ENCODE data around the gene CHCHD3. TPM values are rescaled to one million over a fixed set of nuclear protein-coding genes. Genes with fewer than 3 reads are reported as not detected.

The CHCHD3 gene
- total and polyA plus RNA-seq, 4 donors, result 29.1 to 50.3 (median 36.0) TPM

DNA sequence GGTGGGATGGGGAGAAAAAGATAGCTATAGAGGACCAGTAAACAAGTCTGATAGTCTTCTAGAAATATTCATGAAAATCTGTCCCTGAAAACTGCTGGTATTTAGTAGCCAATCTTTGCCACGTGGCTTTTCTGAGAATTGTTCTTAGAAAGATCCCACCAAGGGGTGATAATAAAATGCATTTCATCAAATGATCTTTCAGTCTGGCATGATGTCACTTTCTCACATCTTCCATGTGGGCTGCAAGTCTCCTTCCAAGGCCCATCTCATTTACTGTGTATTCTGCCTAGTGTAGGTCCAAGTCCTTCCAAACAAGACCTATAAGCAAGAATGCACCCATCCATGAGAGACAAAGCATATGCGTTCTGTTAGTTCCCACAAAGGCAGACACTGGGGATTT is 226.0 kb downstream of the CHCHD3 start:
- no peaks in the 10 kb centered on the region for H3K4me1 ChIP-seq (ENCODE audit: control insufficient read depth in 1 of 2, insufficient read depth in 2 of 2, low read length in 2 of 2)
- no peaks in the 10 kb centered on the region for H3K36me3 ChIP-seq (ENCODE audit: control insufficient read depth in 1 of 2, insufficient read depth in 2 of 2, low read length in 1 of 2)
- intact Hi-C loops (cut with DNase I), result no loop called here
- H3K4me3 ChIP-seq (ENCODE audit: low read length in 2 of 2), result no peak overlapping the region
- no peak overlapping the region for H3K27ac ChIP-seq (ENCODE audit: low read depth in 1 of 2, low read length in 2 of 2)
- DNase-seq (no peak), ATAC-seq (ENCODE audit: low FRiP score) (no peak)
- no peaks in the 10 kb centered on the region for H3K9me3 ChIP-seq (ENCODE audit: control insufficient read depth, low read length)
- WGBS, 2 donors, result 90 to 94% methylated on average over 2 of the region's 2 CpGs
- no peaks in the 10 kb centered on the region for H3K27me3 ChIP-seq (ENCODE audit: control insufficient read depth in 1 of 2, insufficient read depth in 2 of 2, low read length in 1 of 2)

DNA sequence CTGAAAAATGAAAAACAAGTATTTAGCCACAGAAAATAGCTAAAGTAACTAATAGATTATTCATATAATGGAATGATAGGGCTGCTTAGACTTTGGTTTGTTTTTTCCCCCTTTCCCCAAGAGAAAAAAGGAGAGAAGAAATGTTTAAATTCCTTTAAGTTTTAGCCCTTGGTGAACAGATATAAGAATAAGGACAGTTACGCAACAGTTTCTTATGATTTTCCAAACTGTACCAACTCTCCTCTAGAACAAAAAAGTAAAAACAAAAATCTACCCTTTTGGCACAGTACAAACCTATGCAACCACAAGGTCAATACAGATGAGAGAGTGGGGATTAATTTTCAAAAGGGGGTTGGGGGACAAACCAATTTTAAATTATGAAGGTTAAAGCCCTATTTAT is 227.7 kb downstream of the CHCHD3 start:
- Histone ChIP-seq H3K9me3 (ENCODE audit: control insufficient read depth, low read length) (no peaks in the 10 kb centered on the region), H3K4me1 (ENCODE audit: control insufficient read depth in 1 of 2, insufficient read depth in 2 of 2, low read length in 2 of 2) (no peaks in the 10 kb centered on the region), H3K36me3 (ENCODE audit: control insufficient read depth in 1 of 2, insufficient read depth in 2 of 2, low read length in 1 of 2) (no peaks in the 10 kb centered on the region), H3K27me3 (ENCODE audit: control insufficient read depth in 1 of 2, insufficient read depth in 2 of 2, low read length in 1 of 2) (no peaks in the 10 kb centered on the region), H3K4me3 (ENCODE audit: low read length in 2 of 2) (no peak overlapping the region), H3K27ac (ENCODE audit: low read depth in 1 of 2, low read length in 2 of 2) (no peak overlapping the region)
- intact Hi-C loops (cut with DNase I), result no loop called here
- ATAC-seq (ENCODE audit: low FRiP score) (no peak), DNase-seq (no peak)
- WGBS, 2 donors, result 96 to 100% methylated on average over 1 of the region's 1 CpG

DNA sequence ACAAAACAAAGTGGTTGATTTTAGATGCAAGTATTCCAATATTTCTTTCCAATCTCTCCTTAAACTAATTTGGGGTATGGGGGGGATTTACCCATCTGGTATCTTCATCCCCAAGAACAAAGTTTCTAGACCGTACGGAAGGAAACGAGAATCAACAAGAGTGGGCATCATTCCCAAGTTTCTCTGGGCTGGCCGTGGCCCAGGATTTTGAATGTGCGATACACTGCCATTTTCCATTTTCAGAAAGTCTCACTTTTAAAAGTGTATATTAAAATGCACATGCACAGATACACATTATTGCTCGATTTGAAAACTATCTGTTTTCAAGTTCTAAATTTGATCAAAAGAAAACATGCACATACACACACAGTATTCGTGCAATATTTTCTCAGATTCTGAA is 234.5 kb downstream of the CHCHD3 start:
- no peaks in the 10 kb centered on the region for H3K4me1 ChIP-seq (ENCODE audit: control insufficient read depth in 1 of 2, insufficient read depth in 2 of 2, low read length in 2 of 2)
- WGBS, 2 donors, result 89 to 92% methylated on average over 7 of the region's 7 CpGs
- ATAC-seq (ENCODE audit: low FRiP score), result no peak
- intact Hi-C loops (cut with DNase I), result no loop called here
- no peak overlapping the region for H3K27ac ChIP-seq (ENCODE audit: low read depth in 1 of 2, low read length in 2 of 2)
- H3K4me3 ChIP-seq (ENCODE audit: low read length in 2 of 2), result no peak overlapping the region
- H3K27me3 ChIP-seq (ENCODE audit: control insufficient read depth in 1 of 2, insufficient read depth in 2 of 2, low read length in 1 of 2), result no peaks in the 10 kb centered on the region
- no peaks in the 10 kb centered on the region for H3K9me3 ChIP-seq (ENCODE audit: control insufficient read depth, low read length)
- no peak for DNase-seq
- no peaks in the 10 kb centered on the region for H3K36me3 ChIP-seq (ENCODE audit: control insufficient read depth in 1 of 2, insufficient read depth in 2 of 2, low read length in 1 of 2)

DNA sequence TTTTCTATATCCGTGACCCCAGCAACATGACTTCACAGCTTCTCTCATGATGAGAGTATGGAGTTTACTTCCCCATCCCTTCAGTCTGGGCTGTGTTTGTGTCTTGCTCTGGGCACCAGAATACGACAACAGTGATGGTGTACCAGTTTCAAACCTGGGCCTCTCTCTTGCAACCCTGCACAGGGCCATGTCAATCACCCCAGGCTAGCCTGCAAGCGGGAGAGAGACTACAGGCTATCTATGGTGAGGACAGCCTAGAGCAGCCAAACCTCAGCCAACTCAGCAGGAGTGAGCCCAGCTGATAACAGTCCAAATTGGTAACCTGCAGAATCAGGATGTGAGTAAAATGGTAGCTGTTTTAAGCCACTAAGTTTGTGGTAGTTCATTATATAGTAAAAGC is 235.8 kb downstream of the CHCHD3 start:
- WGBS, 2 donors, result 95 to 97% methylated on average over 3 of the region's 3 CpGs
- Histone ChIP-seq H3K4me1 (ENCODE audit: control insufficient read depth in 1 of 2, insufficient read depth in 2 of 2, low read length in 2 of 2) (no peaks in the 10 kb centered on the region), H3K36me3 (ENCODE audit: control insufficient read depth in 1 of 2, insufficient read depth in 2 of 2, low read length in 1 of 2) (no peaks in the 10 kb centered on the region), H3K4me3 (ENCODE audit: low read length in 2 of 2) (no peak overlapping the region), H3K27me3 (ENCODE audit: control insufficient read depth in 1 of 2, insufficient read depth in 2 of 2, low read length in 1 of 2) (no peaks in the 10 kb centered on the region), H3K27ac (ENCODE audit: low read depth in 1 of 2, low read length in 2 of 2) (no peak overlapping the region), H3K9me3 (ENCODE audit: control insufficient read depth, low read length) (no peaks in the 10 kb centered on the region)
- intact Hi-C loops (cut with DNase I), result no loop called here
- ATAC-seq (ENCODE audit: low FRiP score) (no peak), DNase-seq (no peak)

DNA sequence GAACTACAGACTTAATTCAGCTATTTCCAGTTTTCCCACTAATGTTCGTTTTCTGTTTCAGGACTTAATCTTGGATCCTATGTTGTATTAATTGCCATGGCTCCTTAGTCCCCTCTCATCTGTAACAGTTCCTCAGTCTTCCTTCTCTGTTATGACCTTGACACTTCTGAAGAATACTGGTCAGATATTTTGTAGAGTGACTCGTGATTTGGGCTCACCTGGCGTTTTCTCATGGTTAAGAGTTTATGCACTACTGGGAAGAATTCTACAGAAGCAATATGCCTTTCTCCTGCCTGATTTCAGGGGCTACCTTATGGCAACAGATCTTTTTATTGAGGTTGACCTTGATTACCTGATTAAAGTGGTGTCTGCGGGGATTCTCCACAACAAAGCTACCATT is 239.4 kb downstream of the CHCHD3 start:
- H3K4me1 ChIP-seq (ENCODE audit: control insufficient read depth in 1 of 2, insufficient read depth in 2 of 2, low read length in 2 of 2), result no peaks in the 10 kb centered on the region
- no peaks in the 10 kb centered on the region for H3K9me3 ChIP-seq (ENCODE audit: control insufficient read depth, low read length)
- no peak overlapping the region for H3K27ac ChIP-seq (ENCODE audit: low read depth in 1 of 2, low read length in 2 of 2)
- DNase-seq (no peak), ATAC-seq (ENCODE audit: low FRiP score) (no peak)
- H3K27me3 ChIP-seq (ENCODE audit: control insufficient read depth in 1 of 2, insufficient read depth in 2 of 2, low read length in 1 of 2), result no peaks in the 10 kb centered on the region
- WGBS, 2 donors, result 92 to 95% methylated on average over 4 of the region's 4 CpGs
- no peak overlapping the region for H3K4me3 ChIP-seq (ENCODE audit: low read length in 2 of 2)
- intact Hi-C loops (cut with DNase I), result no loop called here
- no peaks in the 10 kb centered on the region for H3K36me3 ChIP-seq (ENCODE audit: control insufficient read depth in 1 of 2, insufficient read depth in 2 of 2, low read length in 1 of 2)

DNA sequence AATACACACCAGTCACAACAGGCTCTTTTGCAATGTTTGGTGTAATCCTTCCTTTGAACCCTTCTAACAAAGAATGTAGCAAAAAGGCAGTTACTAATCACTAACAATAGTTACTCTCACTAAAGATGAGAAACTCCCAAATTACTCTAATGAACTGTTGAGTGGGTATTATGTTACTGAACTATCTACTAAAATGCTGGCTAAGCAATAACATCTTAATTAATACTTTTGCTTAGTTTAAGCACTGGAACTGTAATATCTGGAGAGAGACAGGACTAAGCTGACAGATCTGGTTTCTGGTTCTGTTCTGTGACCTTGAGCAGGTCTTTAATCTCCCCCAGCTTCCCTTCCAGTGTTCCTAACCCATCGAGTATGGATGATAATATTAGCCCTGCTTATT is 241.7 kb downstream of the CHCHD3 start:
- no peak overlapping the region for H3K4me3 ChIP-seq (ENCODE audit: low read length in 2 of 2)
- ATAC-seq (ENCODE audit: low FRiP score), result no peak
- DNase-seq, result no peak
- H3K4me1 ChIP-seq (ENCODE audit: control insufficient read depth in 1 of 2, insufficient read depth in 2 of 2, low read length in 2 of 2), result no peaks in the 10 kb centered on the region
- no peak overlapping the region for H3K27ac ChIP-seq (ENCODE audit: low read depth in 1 of 2, low read length in 2 of 2)
- no peaks in the 10 kb centered on the region for H3K36me3 ChIP-seq (ENCODE audit: control insufficient read depth in 1 of 2, insufficient read depth in 2 of 2, low read length in 1 of 2)
- intact Hi-C loops (cut with DNase I), result no loop called here
- H3K9me3 ChIP-seq (ENCODE audit: control insufficient read depth, low read length), result no peaks in the 10 kb centered on the region
- WGBS, 2 donors, result 57 to 61% methylated on average over 1 of the region's 1 CpG
- no peaks in the 10 kb centered on the region for H3K27me3 ChIP-seq (ENCODE audit: control insufficient read depth in 1 of 2, insufficient read depth in 2 of 2, low read length in 1 of 2)

DNA sequence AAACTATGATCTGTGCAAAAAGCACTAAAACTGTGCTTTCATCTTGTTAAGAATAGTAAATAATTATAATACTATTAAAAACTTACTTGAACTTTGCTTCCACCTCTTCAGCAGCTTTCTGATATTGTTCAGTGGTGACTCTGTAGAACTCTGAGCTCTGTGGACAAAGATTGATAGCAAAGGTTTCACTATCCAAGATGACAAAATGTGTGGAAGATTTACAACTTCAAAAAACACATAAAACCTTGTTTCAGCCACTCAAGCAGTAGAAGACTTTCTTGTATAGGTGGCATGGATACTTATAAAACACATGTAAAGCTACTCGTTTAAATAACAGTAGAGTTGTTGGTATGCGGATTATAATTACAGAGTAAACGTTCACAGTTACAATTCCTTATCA is 243.6 kb downstream of the CHCHD3 start:
- WGBS, 2 donors, result 88 to 90% methylated on average over 3 of the region's 3 CpGs
- Histone ChIP-seq H3K4me3 (ENCODE audit: low read length in 2 of 2) (no peak overlapping the region), H3K9me3 (ENCODE audit: control insufficient read depth, low read length) (no peaks in the 10 kb centered on the region), H3K36me3 (ENCODE audit: control insufficient read depth in 1 of 2, insufficient read depth in 2 of 2, low read length in 1 of 2) (no peaks in the 10 kb centered on the region), H3K27me3 (ENCODE audit: control insufficient read depth in 1 of 2, insufficient read depth in 2 of 2, low read length in 1 of 2) (no peaks in the 10 kb centered on the region), H3K27ac (ENCODE audit: low read depth in 1 of 2, low read length in 2 of 2) (no peak overlapping the region), H3K4me1 (ENCODE audit: control insufficient read depth in 1 of 2, insufficient read depth in 2 of 2, low read length in 2 of 2) (no peaks in the 10 kb centered on the region)
- intact Hi-C loops (cut with DNase I), result no loop called here
- no peak for DNase-seq
- no peak for ATAC-seq (ENCODE audit: low FRiP score)

DNA sequence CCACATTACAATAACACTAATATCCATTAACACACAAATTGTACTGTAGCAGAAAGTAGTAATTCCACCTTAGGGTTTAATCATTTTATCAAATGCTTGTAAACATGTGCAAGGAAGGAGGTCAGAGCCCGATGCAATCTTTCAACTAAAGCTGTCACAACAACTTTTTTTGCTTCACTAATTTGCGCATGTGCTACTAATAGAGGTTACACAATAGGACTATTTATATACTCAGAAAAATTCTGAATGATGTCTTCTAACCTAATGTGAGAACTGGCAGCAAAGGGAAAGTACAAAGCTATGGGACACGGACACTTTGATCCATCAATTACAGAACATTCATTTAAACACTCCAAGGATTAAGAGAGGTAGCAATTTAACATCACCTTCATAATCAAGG is 244.4 kb downstream of the CHCHD3 start:
- intact Hi-C loops (cut with DNase I), result no loop called here
- Histone ChIP-seq H3K4me3 (ENCODE audit: low read length in 2 of 2) (no peak overlapping the region), H3K27me3 (ENCODE audit: control insufficient read depth in 1 of 2, insufficient read depth in 2 of 2, low read length in 1 of 2) (no peaks in the 10 kb centered on the region), H3K9me3 (ENCODE audit: control insufficient read depth, low read length) (no peaks in the 10 kb centered on the region), H3K36me3 (ENCODE audit: control insufficient read depth in 1 of 2, insufficient read depth in 2 of 2, low read length in 1 of 2) (no peaks in the 10 kb centered on the region), H3K4me1 (ENCODE audit: control insufficient read depth in 1 of 2, insufficient read depth in 2 of 2, low read length in 2 of 2) (no peaks in the 10 kb centered on the region), H3K27ac (ENCODE audit: low read depth in 1 of 2, low read length in 2 of 2) (no peak overlapping the region)
- WGBS, 2 donors, result 91 to 95% methylated on average over 3 of the region's 3 CpGs
- no peak for DNase-seq
- no peak for ATAC-seq (ENCODE audit: low FRiP score)

DNA sequence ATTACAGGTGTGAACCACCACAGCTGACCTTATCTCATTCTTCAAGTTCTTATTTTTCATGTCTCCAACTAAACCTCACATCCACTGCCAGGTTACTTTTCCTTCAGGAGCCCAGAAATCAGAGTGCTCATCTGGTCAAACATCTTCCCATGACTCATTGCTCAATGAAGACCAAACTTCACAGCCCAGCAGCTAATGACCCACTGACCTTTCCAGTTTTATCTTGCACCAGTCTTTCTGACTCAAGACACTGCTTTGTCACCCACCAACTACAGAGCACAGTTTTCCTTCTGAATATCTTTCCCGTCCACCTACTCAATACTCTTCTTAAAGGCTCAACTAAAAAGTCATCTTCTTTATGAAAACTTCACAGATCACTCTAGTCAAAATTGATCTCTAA is 245.1 kb downstream of the CHCHD3 start:
- H3K9me3 ChIP-seq (ENCODE audit: control insufficient read depth, low read length), result no peaks in the 10 kb centered on the region
- ATAC-seq (ENCODE audit: low FRiP score) (no peak), DNase-seq (no peak)
- no peak overlapping the region for H3K4me3 ChIP-seq (ENCODE audit: low read length in 2 of 2)
- intact Hi-C loops (cut with DNase I), result no loop called here
- H3K27ac ChIP-seq (ENCODE audit: low read depth in 1 of 2, low read length in 2 of 2), result no peak overlapping the region
- H3K36me3 ChIP-seq (ENCODE audit: control insufficient read depth in 1 of 2, insufficient read depth in 2 of 2, low read length in 1 of 2), result no peaks in the 10 kb centered on the region
- H3K27me3 ChIP-seq (ENCODE audit: control insufficient read depth in 1 of 2, insufficient read depth in 2 of 2, low read length in 1 of 2), result no peaks in the 10 kb centered on the region
- WGBS, 2 donors, result 98 to 100% methylated on average over 1 of the region's 1 CpG
- no peaks in the 10 kb centered on the region for H3K4me1 ChIP-seq (ENCODE audit: control insufficient read depth in 1 of 2, insufficient read depth in 2 of 2, low read length in 2 of 2)

Measured in aorta (tissue), 5 donors.